GM12892 (cell line): Measurements from ENCODE around the gene ARL8A.

ENCODE experiments used
- DNase-seq: peaks from one replicate; pipeline ENCODE4 v3.0.0; 2011; ENCODE audit not compliant: insufficient read length
- FAIRE-seq: peaks from 2 replicates; lab custom pipeline; 2011; peaks lifted over from hg19 to GRCh38; lab: Jason Lieb, UNC
- POLR2A ChIP-seq: IDR thresholded peaks from 2 replicates; pipeline ENCODE4 v1.6.1; 2011; ENCODE audit warnings: low read depth, low read length, control low read depth
- POLR2AphosphoS5 ChIP-seq: IDR thresholded peaks from 2 replicates; pipeline ENCODE4 v1.6.1; 2011; ENCODE audit warnings: low read depth, low read length, control low read depth
- TAF1 ChIP-seq: IDR thresholded peaks from 2 replicates; pipeline ENCODE4 v1.6.1; 2011; ENCODE audit warnings: low read depth, mild to moderate bottlenecking, control low read depth, low read length, borderline replicate concordance

Gene ARL8A

DNA sequence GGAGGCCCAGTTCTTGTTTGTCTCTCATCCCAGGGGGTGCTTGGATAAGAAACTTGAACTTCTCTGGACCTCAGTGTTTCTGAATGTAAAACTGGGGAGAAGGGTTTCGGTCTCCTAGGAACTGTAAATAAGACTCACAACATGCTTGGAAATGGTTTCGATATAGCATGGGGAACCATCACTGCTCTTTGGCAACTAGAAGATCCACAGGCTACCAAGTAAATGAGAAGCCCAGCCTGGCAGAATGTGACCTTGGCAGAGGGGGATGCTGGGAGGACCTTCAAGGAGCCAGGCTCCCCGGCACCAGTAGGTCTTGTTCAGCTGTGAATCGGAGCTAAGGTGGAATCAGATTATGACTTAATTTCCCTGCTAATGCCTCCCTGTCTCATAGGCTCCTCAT, 3.7 kb downstream of the ARL8A start:
- no peak for DNase-seq
- no peak for TF ChIP-seq POLR2AphosphoS5
- no peak for TF ChIP-seq TAF1
- TF ChIP-seq POLR2A: no peak
- FAIRE-seq: no peak

GRCh38 chr1:202135221-202135721, 9.3 kb downstream of the ARL8A start:
- TF ChIP-seq TAF1: no peak
- TF ChIP-seq POLR2AphosphoS5: no peak
- no peak for TF ChIP-seq POLR2A
- peak; percentile 92 for DNase-seq
- peak; percentile 95 for FAIRE-seq

DNA sequence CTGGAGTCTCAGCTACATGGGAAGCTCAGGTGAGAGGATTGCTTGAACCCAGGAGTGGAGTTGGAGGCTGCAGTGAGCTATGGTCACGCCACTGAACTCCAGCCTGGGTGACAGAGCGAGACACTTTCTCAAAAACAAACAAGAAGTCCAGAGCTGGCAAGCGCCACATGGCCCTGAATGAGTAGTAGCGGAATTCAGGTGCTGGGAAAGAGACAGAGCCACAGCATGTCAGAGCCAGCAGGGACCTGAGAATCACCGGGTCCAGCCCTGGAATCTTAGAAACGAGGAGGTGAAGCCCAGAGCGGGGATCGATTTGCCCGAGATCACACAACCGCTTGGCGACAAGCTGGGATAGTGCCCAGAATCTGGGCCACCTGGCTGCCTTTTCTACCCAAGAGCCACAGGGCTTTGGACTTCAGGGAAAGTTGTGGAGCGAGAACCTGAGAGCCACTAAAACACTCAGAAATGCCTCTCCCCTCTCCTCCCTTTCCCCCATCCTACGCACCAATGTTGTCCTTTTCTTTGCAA, 9.8 kb downstream of the ARL8A start:
- no peak for TF ChIP-seq POLR2AphosphoS5
- no peak for TF ChIP-seq TAF1
- no peak for TF ChIP-seq POLR2A
- FAIRE-seq (no peak), DNase-seq (no peak)

DNA sequence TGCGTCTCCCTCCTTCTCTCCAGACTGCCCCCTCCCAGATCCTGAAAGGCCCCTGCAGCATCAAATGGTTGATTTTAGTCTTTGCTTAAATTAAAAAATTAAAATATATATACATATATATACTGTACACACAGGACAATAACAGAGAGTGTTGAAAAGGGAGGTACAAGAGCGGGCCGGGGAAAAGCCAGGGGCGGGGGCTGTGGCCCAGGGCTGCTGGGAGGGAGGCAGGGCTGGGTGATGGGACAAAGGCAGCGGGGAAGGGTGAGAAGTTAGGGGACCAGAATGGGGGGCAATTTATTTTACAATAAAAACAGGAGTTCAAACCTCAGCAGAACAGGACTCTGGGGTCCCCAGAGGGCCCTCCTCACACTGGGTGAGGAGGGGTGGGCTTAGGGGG, 10.5 kb downstream of the ARL8A start:
- no peak for TF ChIP-seq TAF1
- TF ChIP-seq POLR2AphosphoS5: no peak
- TF ChIP-seq POLR2A: no peak
- no peak for FAIRE-seq
- no peak for DNase-seq

GRCh38 chr1:202133496-202133895, 11.0 kb downstream of the ARL8A start:
- TF ChIP-seq TAF1: no peak
- no peak for TF ChIP-seq POLR2AphosphoS5
- TF ChIP-seq POLR2A: no peak
- FAIRE-seq: no peak
- DNase-seq: no peak

DNA sequence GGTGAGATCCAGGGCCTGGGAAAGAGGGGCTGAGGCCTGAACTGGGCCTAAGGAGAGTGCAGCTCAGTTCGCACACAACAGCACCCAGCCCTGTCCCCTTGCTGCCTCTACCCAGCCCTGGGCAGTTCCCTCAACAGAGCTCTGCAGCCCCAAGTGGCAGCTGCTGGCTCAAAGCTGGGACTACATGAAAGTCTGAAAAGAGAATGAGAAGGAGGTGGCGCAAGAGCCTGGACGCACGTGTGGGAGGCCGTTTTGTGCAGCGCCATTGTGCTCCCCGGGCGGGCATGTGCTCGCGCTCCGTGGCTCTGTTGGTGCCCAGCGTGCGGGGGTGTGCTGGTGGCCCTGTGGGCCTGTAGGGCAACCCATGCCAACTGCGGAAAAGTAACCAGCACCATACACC, 11.5 kb downstream of the ARL8A start:
- DNase-seq: no peak
- TF ChIP-seq POLR2AphosphoS5 (no peak), TAF1 (no peak), POLR2A (no peak)
- FAIRE-seq: no peak

DNA sequence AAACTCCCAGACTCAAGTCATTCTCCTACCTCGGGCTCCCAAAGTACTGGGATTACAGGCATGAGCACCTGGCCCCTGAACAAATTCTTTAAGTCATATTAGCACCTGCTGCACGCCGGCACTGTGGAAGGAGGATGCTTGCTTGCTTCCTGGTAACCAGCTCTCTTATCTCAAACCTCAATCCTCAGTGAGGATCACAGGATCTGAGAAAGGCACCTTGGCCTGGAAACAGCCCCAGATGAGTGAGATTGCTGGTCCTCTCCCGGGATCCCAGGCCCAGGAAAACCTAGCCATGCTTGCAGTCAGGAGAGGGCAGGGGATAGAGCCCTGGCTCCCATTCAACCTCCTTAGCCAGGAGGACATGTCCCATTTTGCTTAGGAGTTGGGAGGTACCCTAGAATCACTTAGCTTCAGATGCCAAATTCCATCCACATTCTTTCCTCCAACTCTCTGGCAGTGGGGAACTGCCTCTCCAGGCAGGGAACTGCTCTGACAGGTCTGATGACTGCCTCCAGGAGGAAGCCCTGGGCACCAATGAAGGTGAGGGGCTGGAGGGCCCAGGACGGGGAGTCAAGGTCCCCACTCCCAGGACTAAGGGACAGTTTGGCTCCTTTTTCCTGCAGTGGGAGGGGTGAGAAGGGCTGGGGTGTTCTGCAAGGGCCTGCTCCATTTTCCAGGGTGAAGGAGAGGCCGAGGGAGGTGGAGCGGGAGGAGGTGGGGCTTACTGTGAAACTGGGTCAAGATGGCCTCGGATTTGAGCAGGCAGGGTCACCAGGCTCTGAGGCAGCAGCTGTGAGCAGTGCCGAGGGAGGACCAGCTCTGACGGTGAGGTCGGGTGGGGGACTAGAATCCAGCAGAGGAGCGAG, 12.3 kb downstream of the ARL8A start:
- TF ChIP-seq TAF1: no peak
- TF ChIP-seq POLR2AphosphoS5: no peak; the same call in 1 of the 2 replicates
- TF ChIP-seq POLR2A: no peak; the same call in 1 of the 2 replicates
- DNase-seq (no peak), FAIRE-seq (no peak)

DNA sequence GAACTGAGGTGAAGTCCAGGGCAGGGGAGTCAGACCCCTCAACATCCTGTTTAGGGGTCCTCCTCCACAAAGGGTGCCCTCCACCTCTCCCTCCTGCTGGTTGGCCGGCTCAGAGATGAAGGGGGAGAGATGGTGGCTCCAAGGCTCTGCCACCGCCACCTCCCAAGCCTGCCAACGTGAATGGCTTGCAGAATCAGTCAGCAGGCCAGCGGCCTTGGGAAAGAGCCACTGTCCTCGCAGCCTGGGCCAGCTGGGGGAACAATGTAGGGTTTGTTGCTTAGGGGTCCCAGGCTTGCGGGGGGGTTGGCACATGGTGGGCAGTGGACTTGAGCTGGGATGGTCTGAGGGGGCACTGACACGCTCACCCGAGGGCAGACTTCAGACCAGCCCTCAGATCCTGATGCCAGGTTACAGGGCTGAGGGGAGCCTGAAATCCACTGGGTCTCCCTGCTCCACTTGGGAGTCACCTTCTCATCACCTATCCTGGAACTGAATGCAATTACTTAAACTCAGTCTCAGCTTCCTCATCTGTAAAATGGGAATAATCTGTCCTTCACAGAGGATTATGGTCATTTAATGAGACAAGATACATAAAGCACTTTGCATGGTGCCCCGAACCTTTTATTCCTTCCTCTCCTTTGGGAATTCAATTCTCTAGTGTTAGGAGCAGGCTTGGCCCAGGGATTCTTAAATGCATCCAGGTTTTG, 13.6 kb downstream of the ARL8A start:
- DNase-seq (no peak), FAIRE-seq (no peak)

GRCh38 chr1:202130297-202130721, 14.2 kb downstream of the ARL8A start:
- FAIRE-seq (no peak), DNase-seq (no peak)
- no peak for TF ChIP-seq POLR2AphosphoS5
- TF ChIP-seq TAF1: no peak
- TF ChIP-seq POLR2A: no peak

More for the DNA sequence above, 13.6 kb downstream of the ARL8A start:
- TF ChIP-seq POLR2AphosphoS5: no peak
- no peak for TF ChIP-seq TAF1
- TF ChIP-seq POLR2A: no peak

DNA sequence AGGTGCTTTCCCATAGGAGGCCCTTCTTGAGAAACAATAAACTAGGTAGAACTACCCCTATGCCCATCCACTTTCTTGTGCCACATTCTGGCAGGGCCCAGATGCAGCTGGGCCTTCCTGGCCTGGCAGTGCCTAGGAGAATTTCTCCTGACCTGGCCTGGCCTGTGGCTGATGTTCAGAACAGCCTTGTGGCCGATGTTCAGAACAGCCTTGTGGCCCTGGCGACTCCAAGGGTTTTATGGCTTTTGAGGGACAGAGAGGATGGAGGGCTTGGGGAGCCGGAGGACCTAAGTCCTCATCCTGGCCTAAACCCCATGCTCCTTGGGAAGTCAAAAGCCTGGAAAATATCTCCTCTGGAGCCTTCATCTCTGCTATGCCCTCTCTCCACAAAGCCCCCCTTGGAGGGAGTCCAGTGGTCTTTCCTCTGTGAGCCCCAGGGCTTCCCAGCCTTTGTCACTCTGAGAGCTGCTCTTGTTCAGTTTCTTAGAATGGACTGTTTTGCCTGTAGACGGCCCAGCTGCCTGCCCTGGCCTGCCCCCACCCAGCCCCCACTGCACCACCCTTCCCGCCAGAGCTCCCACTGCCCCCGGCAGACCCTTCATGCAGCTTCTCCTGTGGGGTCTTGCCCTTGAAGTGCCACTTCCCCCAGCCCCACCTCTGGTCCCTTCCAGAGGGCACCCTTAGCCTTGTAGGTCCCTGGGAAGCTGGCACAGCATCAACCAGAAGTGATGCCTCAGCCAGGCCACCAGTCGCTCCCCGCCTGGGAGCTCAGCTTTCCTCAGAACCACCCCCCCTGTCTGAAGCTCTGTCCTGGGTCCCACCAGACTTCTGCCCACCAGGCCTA, 14.9 kb downstream of the ARL8A start:
- DNase-seq (no peak), FAIRE-seq (no peak)
- TF ChIP-seq POLR2AphosphoS5: no peak
- TF ChIP-seq TAF1: no peak
- TF ChIP-seq POLR2A: no peak
